SH-SY5Y (cell line): Measurements from ENCODE around the gene CCDC190.
A peak's percentile ranks its signal among the peaks of the same experiment; 100 is the strongest.

Source experiments
- GATA2 ChIP-seq: IDR thresholded peaks from 2 replicates; pipeline ENCODE4 v1.6.1; 2011; ENCODE audit warnings: mild to moderate bottlenecking, low read depth, low read length
- GATA3 ChIP-seq: IDR thresholded peaks from 2 replicates; pipeline ENCODE4 v1.6.1; 2011; ENCODE audit warnings: low read depth, mild to moderate bottlenecking, low read length, moderate library complexity

DNA sequence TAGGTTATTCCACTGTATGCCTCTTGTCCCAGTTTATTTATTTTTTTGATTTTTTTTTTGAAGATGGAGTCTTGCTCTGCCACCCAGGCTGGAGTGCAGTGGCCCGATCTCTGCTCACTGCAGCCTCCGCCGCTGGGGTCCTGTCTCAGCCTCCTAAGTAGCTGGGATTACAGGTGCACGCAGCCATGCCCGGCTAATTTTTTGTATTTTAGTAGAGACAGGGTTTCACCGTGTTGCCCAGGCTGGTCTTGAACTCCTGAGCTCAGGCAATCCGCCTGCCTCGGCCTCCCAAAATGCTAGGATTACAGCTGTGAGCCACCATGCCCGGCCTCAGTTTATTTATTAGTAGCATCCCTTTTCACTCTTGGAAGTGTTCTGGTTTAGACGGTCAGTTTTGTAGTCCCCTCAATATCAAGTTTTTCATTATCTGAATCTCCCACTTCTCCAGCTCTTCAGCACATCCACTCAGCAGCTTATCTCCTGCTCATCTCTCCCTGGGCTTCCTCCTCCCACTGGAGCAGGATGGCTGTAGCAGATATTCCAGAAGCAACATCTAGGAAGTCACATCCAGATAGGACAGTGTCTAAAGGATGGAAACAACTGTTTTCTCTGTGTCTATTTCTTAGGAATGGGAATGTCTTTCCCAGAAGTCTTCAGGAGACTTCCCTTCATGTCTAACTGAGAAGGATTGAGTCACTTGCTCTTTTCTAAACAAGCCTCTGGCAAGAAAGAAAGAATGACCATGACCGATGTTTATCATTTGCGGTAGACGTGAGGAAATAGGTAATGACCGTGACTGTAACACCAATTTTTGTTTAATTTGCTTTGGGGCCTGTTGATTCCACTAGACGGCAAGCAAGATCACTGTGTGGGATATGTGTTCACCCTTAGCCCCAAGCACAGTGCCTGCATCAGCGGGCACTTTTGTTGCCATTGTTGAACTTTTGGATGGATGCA is 14.4 kb downstream of the CCDC190 start:
- TF ChIP-seq GATA2 = peak; percentile 79
- TF ChIP-seq GATA3 = peak; percentile 55; the same call in 1 of the 2 replicates
